Mesenchymal stem cell (in vitro differentiated cells and primary cell): ENCODE measurements around the gene ARSG.

Source experiments
- DNase-seq: peaks from one replicate; pipeline ENCODE4 v3.0.0-alpha.2; 2013
- H2AFZ ChIP-seq: one replicate; pipeline ENCODE4 v1.6.1; 2013; ENCODE audit warnings: low read depth, mild to moderate bottlenecking, control low read depth, inconsistent platforms, low read length, moderate library complexity
- H2AK5ac ChIP-seq: 2 replicates; pipeline ENCODE4 v1.6.1; 2013; ENCODE audit warnings: low read length, moderate library complexity, mild to moderate bottlenecking, inconsistent platforms; ENCODE audit not compliant: severe bottlenecking
- H2BK120ac ChIP-seq: one replicate; pipeline ENCODE4 v1.6.1; 2013; ENCODE audit warnings: low read depth, mild to moderate bottlenecking, inconsistent platforms, low read length, moderate library complexity
- H2BK12ac ChIP-seq, 2 experiments: one replicate each; pipeline ENCODE4 v1.6.1; 2013; ENCODE audit warnings: inconsistent platforms in 2 of 2, low read length in 2 of 2, mild to moderate bottlenecking in 2 of 2, moderate library complexity in 2 of 2, control low read depth in 1 of 2
- H2BK15ac ChIP-seq: one replicate; pipeline ENCODE4 v1.6.1; 2013; ENCODE audit warnings: mild to moderate bottlenecking, low read depth, inconsistent platforms; ENCODE audit not compliant: poor library complexity, severe bottlenecking
- H2BK5ac ChIP-seq: 2 replicates; pipeline ENCODE4 v1.6.1; 2013; ENCODE audit warnings: low read depth, mild to moderate bottlenecking, low read length, control low read depth, inconsistent platforms; ENCODE audit not compliant: poor library complexity, severe bottlenecking
- H3K14ac ChIP-seq, 2 experiments: one replicate each; pipeline ENCODE4 v1.6.1; 2013; ENCODE audit warnings: inconsistent platforms in 2 of 2, low read length in 2 of 2, control low read depth in 1 of 2, mild to moderate bottlenecking in 1 of 2, moderate library complexity in 1 of 2
- H3K18ac ChIP-seq, 2 experiments: one replicate each; pipeline ENCODE4 v1.6.1; 2013; ENCODE audit warnings: inconsistent platforms in 2 of 2, low read length in 2 of 2, control low read depth in 1 of 2, low read depth in 1 of 2, mild to moderate bottlenecking in 1 of 2
- H3K23ac ChIP-seq, 2 experiments: one replicate each; pipeline ENCODE4 v1.6.1; 2013; ENCODE audit warnings: inconsistent platforms in 2 of 2, low read length in 2 of 2, mild to moderate bottlenecking in 2 of 2, moderate library complexity in 2 of 2, control low read depth in 1 of 2
- H3K27ac ChIP-seq: 2 replicates; pipeline ENCODE4 v1.5.1; 2013; ENCODE audit warnings: mild to moderate bottlenecking, moderate library complexity, low read length, control low read depth, inconsistent platforms; ENCODE audit not compliant: poor library complexity, severe bottlenecking
- H3K27me3 ChIP-seq, 2 experiments: 2 replicates each; pipeline versions ENCODE4 v1.6.1 to v1.7.0; 2013; ENCODE audit warnings: low read length in 2 of 2, mild to moderate bottlenecking in 2 of 2, moderate library complexity in 2 of 2, control low read depth in 1 of 2, inconsistent platforms in 1 of 2; ENCODE audit not compliant: control insufficient read depth in 1 of 2, insufficient read depth in 1 of 2
- H3K36me3 ChIP-seq, 2 experiments: 2 replicates each; pipeline versions ENCODE4 v1.6.1 to v1.7.0; 2013; ENCODE audit warnings: low read length in 2 of 2, control low read depth in 1 of 2, inconsistent platforms in 1 of 2, low read depth in 1 of 2, mild to moderate bottlenecking in 1 of 2; ENCODE audit not compliant: insufficient read depth in 2 of 2, control insufficient read depth in 1 of 2
- H3K4ac ChIP-seq, 2 experiments: one replicate each; pipeline ENCODE4 v1.6.1; 2013; ENCODE audit warnings: inconsistent platforms in 2 of 2, low read length in 2 of 2, mild to moderate bottlenecking in 2 of 2, moderate library complexity in 2 of 2, control low read depth in 1 of 2, low read depth in 1 of 2
- H3K4me1 ChIP-seq: 2 replicates; pipeline ENCODE4 v1.6.1; 2013; ENCODE audit warnings: low read depth, low read length, control low read depth; ENCODE audit not compliant: control insufficient read depth, insufficient read depth
- H3K4me2 ChIP-seq: 2 replicates; pipeline ENCODE4 v1.6.1; 2013; ENCODE audit warnings: low read length, mild to moderate bottlenecking, inconsistent platforms; ENCODE audit not compliant: poor library complexity, severe bottlenecking
- H3K4me3 ChIP-seq, 2 experiments: 2 replicates each; pipeline versions ENCODE4 v1.5.1 to v1.7.0; 2013; ENCODE audit warnings: low read length in 2 of 2, mild to moderate bottlenecking in 2 of 2, control low read depth in 1 of 2, low read depth in 1 of 2; ENCODE audit not compliant: insufficient read depth in 1 of 2
- H3K79me1 ChIP-seq: replicated peaks from 2 replicates; pipeline ENCODE4 v1.6.1; 2013; ENCODE audit warnings: mild to moderate bottlenecking, control low read depth, low read length, inconsistent platforms; ENCODE audit not compliant: poor library complexity, severe bottlenecking
- H3K9ac ChIP-seq: 2 replicates; pipeline ENCODE4 v1.7.0; 2013; ENCODE audit warnings: mild to moderate bottlenecking, low read length, moderate library complexity
- H3K9me3 ChIP-seq: 2 replicates; pipeline ENCODE4 v1.7.0; 2013; ENCODE audit warnings: mild to moderate bottlenecking, low read length; ENCODE audit not compliant: control insufficient read depth
- H4K8ac ChIP-seq: one replicate; pipeline ENCODE4 v1.6.1; 2013; ENCODE audit warnings: inconsistent platforms, mild to moderate bottlenecking, low read length, moderate library complexity
- H4K91ac ChIP-seq: one replicate; pipeline ENCODE4 v1.6.1; 2013; ENCODE audit warnings: mild to moderate bottlenecking, low read length, inconsistent platforms
- WGBS: methylation state at CpG from one replicate; pipeline ENCODE4 v1.1.7; 2013; ENCODE audit warnings: mixed read lengths; 5-methylcytosine and 5-hydroxymethylcytosine counted together

The ARSG gene

GRCh38 chr17:68379692-68380677, 88.7 kb downstream of the ARSG start:
- Histone ChIP-seq H3K18ac (peak overlapping the region; percentile 61 to 95), H2BK15ac (no peak overlapping the region), H2AK5ac (peak overlapping the region; percentile 53), H3K9me3 (no peaks in the 10 kb centered on the region), H3K27me3 (no peaks in the 10 kb centered on the region), H3K4me3 (no peak overlapping the region), H3K4me2 (no peak overlapping the region), H3K27ac (no peak overlapping the region), H4K8ac (no peak overlapping the region), H3K36me3 (no peaks in the 10 kb centered on the region), H3K14ac (peak overlapping the region in 1 of 2 experiments; percentile 55), H3K4ac (peak overlapping the region; percentile 77 to 90), H3K79me1 (no peaks in the 10 kb centered on the region), H4K91ac (peak overlapping the region; percentile 77), H3K23ac (peak overlapping the region in 1 of 2 experiments; percentile 26), H2BK120ac (peak overlapping the region; percentile 78), H3K4me1 (peaks cover 26% of the 10 kb centered on the region), H2BK5ac (no peak overlapping the region), H2AFZ (no peak overlapping the region), H2BK12ac (peak overlapping the region; percentile 97 to 100), H3K9ac (peak overlapping the region; percentile 92)
- WGBS, result 97% methylated on average over 10 of the region's 11 CpGs
- no peak for DNase-seq

- H2BK5ac ChIP-seq, result no peak overlapping the region
- no peak overlapping the region for H3K4me2 ChIP-seq
- peak; percentile 100 for DNase-seq
- H3K4ac ChIP-seq, result peak overlapping the region; percentile 51 to 52
- no peaks in the 10 kb centered on the region for H3K79me1 ChIP-seq
- no peak overlapping the region for H3K14ac ChIP-seq
- no peaks in the 10 kb centered on the region for H3K9me3 ChIP-seq
- H3K4me3 ChIP-seq, result no peak overlapping the region
- H3K4me1 ChIP-seq, result peaks cover 28% of the 10 kb centered on the region
- H2BK15ac ChIP-seq, result no peak overlapping the region
- H2AFZ ChIP-seq, result no peak overlapping the region
- H3K23ac ChIP-seq, result no peak overlapping the region
- no peak overlapping the region for H4K91ac ChIP-seq
- H2BK12ac ChIP-seq, result peak overlapping the region in 1 of 2 experiments; percentile 10
- H3K27ac ChIP-seq, result peak overlapping the region; percentile 41
- 8% methylated on average over 8 of the region's 15 CpGs for WGBS
- H3K27me3 ChIP-seq, result no peaks in the 10 kb centered on the region
- H2AK5ac ChIP-seq, result no peak overlapping the region
- no peaks in the 10 kb centered on the region for H3K36me3 ChIP-seq
- peak overlapping the region in 1 of 2 experiments; percentile 95 for H3K18ac ChIP-seq
- H2BK120ac ChIP-seq, result peak overlapping the region; percentile 92
- peak overlapping the region; percentile 67 for H4K8ac ChIP-seq
- H3K9ac ChIP-seq, result peak overlapping the region; percentile 83
Measured at GRCh38 chr17:68381076-68381900, 90.0 kb downstream of the ARSG start.

GRCh38 chr17:68382582-68383085, 91.3 kb downstream of the ARSG start:
- Histone ChIP-seq H3K4me3 (no peak overlapping the region), H2BK5ac (no peak overlapping the region), H3K4ac (peak overlapping the region; percentile 9 to 71), H3K23ac (no peak overlapping the region), H3K27me3 (no peaks in the 10 kb centered on the region), H3K4me1 (peaks cover 31% of the 10 kb centered on the region), H3K18ac (peak overlapping the region; percentile 13 to 40), H2AFZ (no peak overlapping the region), H3K9me3 (no peaks in the 10 kb centered on the region), H3K79me1 (no peaks in the 10 kb centered on the region), H3K4me2 (no peak overlapping the region), H2AK5ac (no peak overlapping the region), H3K14ac (no peak overlapping the region), H2BK12ac (peak overlapping the region; percentile 51 to 87), H3K9ac (no peak overlapping the region), H3K36me3 (no peaks in the 10 kb centered on the region), H2BK120ac (peak overlapping the region; percentile 90), H4K8ac (no peak overlapping the region), H4K91ac (peak overlapping the region; percentile 41), H2BK15ac (no peak overlapping the region), H3K27ac (peak overlapping the region; percentile 37)
- DNase-seq, result peak; percentile 53
- 96% methylated on average over 3 of the region's 3 CpGs for WGBS
